ENCODE results near the gene HOXC11. TPM values are rescaled to one million over a fixed set of nuclear protein-coding genes. Genes with fewer than 3 reads are reported as not detected.

The HOXC11 gene
- total RNA-seq, 2 donors from 2014 or later: not detected

GRCh38 chr12:53941750-53942149, 31.2 kb upstream of the HOXC11 start:
- DNase-seq (ENCODE audit: low spot score): no peak
- H3K4me3 ChIP-seq: no peak overlapping the region
- no peaks in the 10 kb centered on the region for H3K36me3 ChIP-seq
- peaks cover 0 to 18% of the 10 kb centered on the region in 2 donors for H3K4me1 ChIP-seq
- no peak for TF ChIP-seq CTCF (IDR thresholded peaks at IDR 0.05)
- no peak overlapping the region for H3K27ac ChIP-seq
- H3K9me3 ChIP-seq: no peaks in the 10 kb centered on the region
- H3K27me3 ChIP-seq: peaks cover 39 to 72% of the 10 kb centered on the region in 2 donors

GRCh38 chr12:53942467-53942997, 30.4 kb upstream of the HOXC11 start:
- Histone ChIP-seq H3K4me3 (no peak overlapping the region), H3K36me3 (no peaks in the 10 kb centered on the region), H3K9me3 (no peaks in the 10 kb centered on the region), H3K4me1 (peaks cover 0 to 18% of the 10 kb centered on the region in 2 donors), H3K27ac (no peak overlapping the region), H3K27me3 (peaks cover 35 to 64% of the 10 kb centered on the region in 2 donors)
- DNase-seq (ENCODE audit: low spot score): no peak
- no peak for TF ChIP-seq CTCF (IDR thresholded peaks at IDR 0.05)

- no peak for DNase-seq (ENCODE audit: low spot score)
- no peak for TF ChIP-seq CTCF (IDR thresholded peaks at IDR 0.05)
- Histone ChIP-seq H3K27me3 (peaks cover 22 to 53% of the 10 kb centered on the region in 2 donors), H3K27ac (no peak overlapping the region), H3K36me3 (no peaks in the 10 kb centered on the region), H3K4me1 (peaks cover 0 to 6% of the 10 kb centered on the region in 2 donors), H3K9me3 (no peaks in the 10 kb centered on the region), H3K4me3 (no peak overlapping the region)
Measured at GRCh38 chr12:53944209-53944608, 28.7 kb upstream of the HOXC11 start.

GRCh38 chr12:53944907-53945847, 27.7 kb upstream of the HOXC11 start:
- H3K4me3 ChIP-seq: no peak overlapping the region
- TF ChIP-seq CTCF (IDR thresholded peaks at IDR 0.05): no peak
- no peaks in the 10 kb centered on the region for H3K36me3 ChIP-seq
- H3K27me3 ChIP-seq: peaks cover 14 to 51% of the 10 kb centered on the region in 2 donors
- H3K27ac ChIP-seq: no peak overlapping the region
- no peaks in the 10 kb centered on the region for H3K9me3 ChIP-seq
- DNase-seq (ENCODE audit: low spot score): no peak
- no peaks in the 10 kb centered on the region for H3K4me1 ChIP-seq

- DNase-seq (ENCODE audit: low spot score): no peak
- no peaks in the 10 kb centered on the region for H3K36me3 ChIP-seq
- H3K27me3 ChIP-seq: peaks cover 29 to 61% of the 10 kb centered on the region in 2 donors
- H3K4me1 ChIP-seq: peaks cover 0 to 16% of the 10 kb centered on the region in 2 donors
- no peak for TF ChIP-seq CTCF (IDR thresholded peaks at IDR 0.05)
- no peak overlapping the region for H3K4me3 ChIP-seq
- no peak overlapping the region for H3K27ac ChIP-seq
- no peaks in the 10 kb centered on the region for H3K9me3 ChIP-seq
Measured at GRCh38 chr12:53947743-53948142, 25.2 kb upstream of the HOXC11 start.

All from right atrium auricular region (tissue), 2 donors.